ENCODE data around the gene RAD51B. TPM values are rescaled to one million over a fixed set of nuclear protein-coding genes. Genes with fewer than 3 reads are reported as not detected.

The RAD51B gene
- polyA plus RNA-seq, 1 donor (not counting 4 experiments of a cell fraction or from before 2014, with no cell fraction given): 13.3 TPM

DNA sequence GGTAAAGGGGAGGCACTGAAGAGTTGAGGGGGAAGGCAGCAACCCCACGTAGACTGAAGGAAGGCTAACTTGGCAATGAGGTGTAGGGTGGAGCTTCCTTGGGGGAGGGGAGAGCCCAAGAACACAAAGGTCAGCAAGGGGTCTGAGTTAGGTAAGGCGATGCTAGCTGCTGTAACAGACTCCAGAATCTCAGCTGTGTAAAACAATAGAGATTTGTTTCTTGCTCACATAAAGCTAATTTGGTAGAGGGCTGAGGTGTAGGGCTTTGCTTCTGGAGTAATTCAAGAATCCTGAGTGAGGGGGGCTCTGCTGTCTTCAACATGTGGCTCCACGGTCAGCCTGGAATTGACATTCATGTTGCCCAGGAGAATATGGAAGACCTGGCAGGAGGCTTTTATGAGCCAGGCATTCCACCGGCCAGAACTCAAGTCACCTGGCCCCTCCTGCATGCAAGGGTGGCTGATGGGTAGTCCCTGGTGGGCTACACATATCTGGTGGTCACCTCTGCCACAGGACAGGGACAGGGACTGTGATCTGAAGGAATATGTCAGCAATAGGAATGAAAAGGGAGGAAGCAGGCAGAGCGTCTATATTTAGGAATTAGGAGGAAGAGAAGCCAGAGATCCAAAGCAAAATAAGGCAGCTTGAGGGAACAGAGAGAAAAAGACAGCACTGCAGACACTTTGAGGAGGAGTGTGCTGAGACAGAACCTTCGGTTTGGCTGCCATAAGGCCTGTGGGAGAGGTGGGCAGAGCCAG lies 819.6 kb downstream of the RAD51B start:
- no peak for TF ChIP-seq EZH2 (IDR thresholded peaks at IDR 0.05; ENCODE audit: low read length)
- TF ChIP-seq, protein P1, sequence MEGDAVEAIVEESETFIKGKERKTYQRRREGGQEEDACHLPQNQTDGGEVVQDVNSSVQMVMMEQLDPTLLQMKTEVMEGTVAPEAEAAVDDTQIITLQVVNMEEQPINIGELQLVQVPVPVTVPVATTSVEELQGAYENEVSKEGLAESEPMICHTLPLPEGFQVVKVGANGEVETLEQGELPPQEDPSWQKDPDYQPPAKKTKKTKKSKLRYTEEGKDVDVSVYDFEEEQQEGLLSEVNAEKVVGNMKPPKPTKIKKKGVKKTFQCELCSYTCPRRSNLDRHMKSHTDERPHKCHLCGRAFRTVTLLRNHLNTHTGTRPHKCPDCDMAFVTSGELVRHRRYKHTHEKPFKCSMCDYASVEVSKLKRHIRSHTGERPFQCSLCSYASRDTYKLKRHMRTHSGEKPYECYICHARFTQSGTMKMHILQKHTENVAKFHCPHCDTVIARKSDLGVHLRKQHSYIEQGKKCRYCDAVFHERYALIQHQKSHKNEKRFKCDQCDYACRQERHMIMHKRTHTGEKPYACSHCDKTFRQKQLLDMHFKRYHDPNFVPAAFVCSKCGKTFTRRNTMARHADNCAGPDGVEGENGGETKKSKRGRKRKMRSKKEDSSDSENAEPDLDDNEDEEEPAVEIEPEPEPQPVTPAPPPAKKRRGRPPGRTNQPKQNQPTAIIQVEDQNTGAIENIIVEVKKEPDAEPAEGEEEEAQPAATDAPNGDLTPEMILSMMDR (optimal IDR thresholded peaks at IDR 0.05 in 1 of 3, IDR thresholded peaks at IDR 0.05 in 1 of 3, conservative IDR thresholded peaks at IDR 0.05 in 1 of 3; ENCODE audit: extremely low read depth in 1 of 3, insufficient read depth in 2 of 3, low read length in 3 of 3): no peak
- peaks cover 10% of the 10 kb centered on the region for H3K4me1 ChIP-seq (ENCODE audit: control insufficient read depth, extremely low read depth, insufficient read depth, low read length)
- FAIRE-seq (no peak), DNase-seq (ENCODE audit: low read depth, low spot score) (no peak)
- H3K36me3 ChIP-seq (ENCODE audit: control insufficient read depth in 2 of 2, extremely low read depth in 1 of 2, insufficient read depth in 2 of 2, low read length in 2 of 2): no peaks in the 10 kb centered on the region
- no peak overlapping the region for H2AFZ ChIP-seq (ENCODE audit: control insufficient read depth, low read length)
- H3K4me2 ChIP-seq (ENCODE audit: control insufficient read depth, extremely low read depth, insufficient read depth, low read depth, low read length): no peak overlapping the region
- H4K20me1 ChIP-seq (ENCODE audit: control insufficient read depth, extremely low read depth, insufficient read depth, low read length): no peaks in the 10 kb centered on the region
- dilution Hi-C loops (cut with MboI; ENCODE audit: extremely low pct_ligation_motif_present, low sequenced_read_pairs): no loop called here
- H3K9me3 ChIP-seq (ENCODE audit: control insufficient read depth, low read depth, low read length): no peaks in the 10 kb centered on the region
- no peaks in the 10 kb centered on the region for H3K9me1 ChIP-seq (ENCODE audit: control insufficient read depth, extremely low read depth, insufficient read depth, low read length)
- no peaks in the 10 kb centered on the region for H3K27me3 ChIP-seq (ENCODE audit: control insufficient read depth, extremely low read depth, insufficient read depth, low read length)
- H3K4me3 ChIP-seq (ENCODE audit: control insufficient read depth in 2 of 3, extremely low read depth in 1 of 3, insufficient read depth in 2 of 3, low read depth in 1 of 3, low read length in 3 of 3): no peak overlapping the region
- no peak overlapping the region for H3K27ac ChIP-seq (ENCODE audit: control insufficient read depth, insufficient read depth, low read length)
- H3K79me2 ChIP-seq (ENCODE audit: control insufficient read depth, insufficient read depth, low read length): no peaks in the 10 kb centered on the region
- no peak overlapping the region for H3K9ac ChIP-seq (ENCODE audit: control insufficient read depth, extremely low read depth, insufficient read depth, low read length)

DNA sequence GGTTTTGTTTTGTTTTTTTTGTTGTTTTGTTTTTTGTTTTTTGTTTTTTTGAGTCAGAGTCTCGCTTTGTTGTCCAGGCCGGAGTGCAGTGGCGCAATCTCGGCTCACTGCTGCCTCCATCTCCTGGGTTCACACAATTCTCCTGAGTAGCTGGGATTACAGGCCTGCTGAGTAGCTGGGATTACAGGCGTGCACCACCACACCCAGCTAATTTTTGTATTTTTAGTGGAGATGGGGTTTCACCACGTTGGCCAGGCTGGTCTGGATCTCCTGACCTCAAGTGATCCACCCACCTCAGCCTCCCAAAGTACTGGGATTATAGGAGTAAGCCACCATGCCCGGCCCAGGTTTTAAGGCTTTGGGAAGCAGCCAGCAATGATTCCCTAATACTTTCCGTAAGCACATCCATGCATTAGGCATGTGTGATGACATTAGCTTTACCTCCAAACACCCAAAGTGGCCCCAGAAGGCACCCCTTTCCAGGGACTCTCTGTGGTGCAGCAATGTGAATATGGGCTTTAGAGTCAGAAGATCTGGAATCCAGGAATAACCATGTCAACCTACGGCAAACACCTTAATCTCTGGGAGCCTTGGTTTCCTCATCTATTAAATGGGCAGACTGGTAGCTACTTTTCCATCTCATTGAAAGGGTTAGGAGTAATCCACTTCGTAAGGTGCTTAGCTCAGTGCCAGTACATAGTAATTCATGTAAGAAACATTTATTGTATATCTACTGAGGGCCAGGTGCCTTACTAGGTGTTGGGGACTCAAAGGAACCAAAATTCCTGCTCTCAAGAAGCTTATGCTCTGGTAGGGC lies 820.4 kb downstream of the RAD51B start:
- dilution Hi-C loops (cut with MboI; ENCODE audit: extremely low pct_ligation_motif_present, low sequenced_read_pairs): no loop called here
- Histone ChIP-seq H4K20me1 (ENCODE audit: control insufficient read depth, extremely low read depth, insufficient read depth, low read length) (no peaks in the 10 kb centered on the region), H3K36me3 (ENCODE audit: control insufficient read depth in 2 of 2, extremely low read depth in 1 of 2, insufficient read depth in 2 of 2, low read length in 2 of 2) (no peaks in the 10 kb centered on the region), H3K27me3 (ENCODE audit: control insufficient read depth, extremely low read depth, insufficient read depth, low read length) (no peaks in the 10 kb centered on the region), H3K9me3 (ENCODE audit: control insufficient read depth, low read depth, low read length) (no peaks in the 10 kb centered on the region), H3K27ac (ENCODE audit: control insufficient read depth, insufficient read depth, low read length) (no peak overlapping the region), H3K4me3 (ENCODE audit: control insufficient read depth in 2 of 3, extremely low read depth in 1 of 3, insufficient read depth in 2 of 3, low read depth in 1 of 3, low read length in 3 of 3) (no peak overlapping the region), H3K4me1 (ENCODE audit: control insufficient read depth, extremely low read depth, insufficient read depth, low read length) (peaks cover 10% of the 10 kb centered on the region), H2AFZ (ENCODE audit: control insufficient read depth, low read length) (no peak overlapping the region), H3K4me2 (ENCODE audit: control insufficient read depth, extremely low read depth, insufficient read depth, low read depth, low read length) (no peak overlapping the region), H3K9ac (ENCODE audit: control insufficient read depth, extremely low read depth, insufficient read depth, low read length) (no peak overlapping the region), H3K9me1 (ENCODE audit: control insufficient read depth, extremely low read depth, insufficient read depth, low read length) (no peaks in the 10 kb centered on the region), H3K79me2 (ENCODE audit: control insufficient read depth, insufficient read depth, low read length) (no peaks in the 10 kb centered on the region)
- TF ChIP-seq EZH2 (IDR thresholded peaks at IDR 0.05; ENCODE audit: low read length): no peak
- DNase-seq (ENCODE audit: low read depth, low spot score) (no peak), FAIRE-seq (no peak)

All from keratinocyte (primary cell).